Caco-2 (cell line): Measurements from ENCODE around the gene LRBA. TPM values are rescaled to one million over a fixed set of nuclear protein-coding genes. Genes with fewer than 3 reads are reported as not detected.

Experiments used
- BruUV-seq: library from RNA; stranded (reverse); fragments of 400-500 nt; replicated peaks from 2 replicates; lab custom pipeline; 2021; lab: Mats Ljungman, UMichigan
- CTCF ChIA-PET: fragments of 300-600 bp; sonication (Branson Sonifier 250); formaldehyde crosslinking; loops from one replicate; lab custom pipeline; 2022; ENCODE audit warnings: antibody characterized with exemption; lab: Charles Lee
- POLR2A ChIA-PET: fragments of 300-600 bp; sonication (Branson Sonifier 250); formaldehyde crosslinking; loops from one replicate; lab custom pipeline; 2022; ENCODE audit warnings: antibody characterized with exemption; lab: Charles Lee
- DNase-seq, 2 experiments: peaks; one replicate each; pipeline versions ENCODE4 v3.0.0 to v3.0.0-alpha.2; 2020 to 2022
- H3K27me3 ChIP-seq: replicated peaks from 2 replicates; pipeline ENCODE4 v1.6.0; 2011; ENCODE audit warnings: low read length; ENCODE audit not compliant: control insufficient read depth, insufficient read depth
- H3K36me3 ChIP-seq: 2 replicates; pipeline ENCODE4 v1.5.1; 2011; ENCODE audit warnings: low read length; ENCODE audit not compliant: control insufficient read depth, insufficient read depth
- H3K4me1 ChIP-seq: fragments of 250-450 bp; sonication (Bioruptor Pico); 2 replicates; pipeline ENCODE4 v1.5.1; 2020; ENCODE audit warnings: mild to moderate bottlenecking
- H3K4me3 ChIP-seq: 2 replicates; pipeline ENCODE4 v1.5.1; 2011; ENCODE audit warnings: low read depth, mild to moderate bottlenecking, control low read depth, low read length
- H3K9me3 ChIP-seq: fragments of 250-450 bp; sonication (Bioruptor Pico); 2 replicates; pipeline ENCODE4 v1.5.1; 2020; ENCODE audit warnings: mild to moderate bottlenecking, moderate library complexity
- H3K27ac Mint-ChIP-seq: one replicate; pipeline ENCODE4 v1.8.0; 2022; ENCODE audit warnings: mixed read lengths; ENCODE audit not compliant: unreplicated experiment
- H3K27me3 Mint-ChIP-seq: one replicate; pipeline ENCODE4 v1.8.0; 2022; ENCODE audit warnings: mixed read lengths; ENCODE audit not compliant: insufficient read depth, unreplicated experiment
- H3K36me3 Mint-ChIP-seq: one replicate; pipeline ENCODE4 v1.8.0; 2022; ENCODE audit warnings: mild to moderate bottlenecking, mixed read lengths; ENCODE audit not compliant: insufficient read depth, unreplicated experiment
- H3K4me1 Mint-ChIP-seq: one replicate; pipeline ENCODE4 v1.8.0; 2022; ENCODE audit warnings: low read depth, mixed read lengths; ENCODE audit not compliant: unreplicated experiment
- H3K4me3 Mint-ChIP-seq: one replicate; pipeline ENCODE4 v1.8.0; 2022; ENCODE audit warnings: mild to moderate bottlenecking, moderate library complexity, mixed read lengths; ENCODE audit not compliant: unreplicated experiment
- H3K9me3 Mint-ChIP-seq: one replicate; pipeline ENCODE4 v1.8.0; 2022; ENCODE audit warnings: mixed read lengths; ENCODE audit not compliant: unreplicated experiment
- CTCF ChIP-seq, 2 experiments: fragments of 200-600 bp in 1 of 2; IDR thresholded peaks; 1 replicate in 1 of 2; 2 replicates in 1 of 2; pipeline versions ENCODE4 v1.5.1 to v1.8.0; 2011 to 2022; ENCODE audit warnings: antibody characterized with exemption in 1 of 2, control low read depth in 1 of 2, inconsistent platforms in 1 of 2, low read depth in 1 of 2, low read length in 1 of 2, mild to moderate bottlenecking in 1 of 2, moderate library complexity in 1 of 2; ENCODE audit not compliant: insufficient read depth in 1 of 2, severe bottlenecking in 1 of 2, unreplicated experiment in 1 of 2
- intact Hi-C: fragments of 100-400 bp; cut with micrococcal nuclease; formaldehyde crosslinking; loops from one replicate; pipeline ENCODE4 v1.10.0; 2022; ENCODE audit not compliant: unreplicated experiment
- total RNA-seq: library from RNA; stranded (reverse); gene quantifications from 2 replicates; pipeline ENCODE4 v1.2.3, GENCODE V29; 2022

LRBA gene
- total RNA-seq, 1 experiment from 2014 or later, result 53.2 TPM

GRCh38 chr4:150589157-150589556 lies 425.9 kb downstream of the LRBA start:
- H3K27me3 ChIP-seq, result no peaks in the 10 kb centered on the region
- no peaks in the 10 kb centered on the region for H3K27me3 Mint-ChIP-seq
- intact Hi-C loops, result no loop called here
- no TSS peak for BruUV-seq
- no peaks in the 10 kb centered on the region for H3K9me3 Mint-ChIP-seq
- H3K4me1 ChIP-seq, result 0 out of 2 replicates have a peak, but pooled peaks cover 5% of the 10 kb centered on the region
- no peak overlapping the region for H3K4me3 ChIP-seq
- H3K4me3 Mint-ChIP-seq, result no peak overlapping the region
- H3K36me3 Mint-ChIP-seq, result peaks cover 11% of the 10 kb centered on the region
- no peak overlapping the region for H3K27ac Mint-ChIP-seq
- DNase-seq, result no peak
- TF ChIP-seq CTCF (IDR thresholded peaks at IDR 0.05; ENCODE audit: insufficient read depth in 1 of 2, low read depth in 1 of 2, low read length in 1 of 2, severe bottlenecking in 1 of 2, unreplicated experiment in 1 of 2), result no peak
- H3K9me3 ChIP-seq, result no peaks in the 10 kb centered on the region
- ChIA-PET CTCF (no interaction called here), POLR2A (no interaction called here)
- no peaks in the 10 kb centered on the region for H3K36me3 ChIP-seq
- H3K4me1 Mint-ChIP-seq, result peaks cover 6% of the 10 kb centered on the region

GRCh38 chr4:150588316-150588715 lies 426.8 kb downstream of the LRBA start:
- H3K36me3 Mint-ChIP-seq, result peaks cover 15% of the 10 kb centered on the region
- BruUV-seq, result no TSS peak

GRCh38 chr4:150586162-150586810 lies 428.8 kb downstream of the LRBA start:
- no peak for TF ChIP-seq CTCF (IDR thresholded peaks at IDR 0.05; ENCODE audit: insufficient read depth in 1 of 2, low read depth in 1 of 2, low read length in 1 of 2, severe bottlenecking in 1 of 2, unreplicated experiment in 1 of 2)
- Mint-ChIP-seq H3K27ac (no peak overlapping the region), H3K9me3 (peaks cover 9% of the 10 kb centered on the region), H3K27me3 (no peaks in the 10 kb centered on the region), H3K36me3 (peaks cover 15% of the 10 kb centered on the region), H3K4me3 (no peak overlapping the region), H3K4me1 (peaks cover 1% of the 10 kb centered on the region)
- Histone ChIP-seq H3K36me3 (peaks cover 3% of the 10 kb centered on the region; the same call in 1 of the 2 replicates), H3K4me1 (0 out of 2 replicates have a peak, but pooled peaks cover 3% of the 10 kb centered on the region), H3K9me3 (no peaks in the 10 kb centered on the region), H3K4me3 (no peak overlapping the region), H3K27me3 (no peaks in the 10 kb centered on the region)
- no peak for DNase-seq
- POLR2A ChIA-PET, result no interaction called here
- no TSS peak for BruUV-seq
- intact Hi-C loops, result no loop called here
- CTCF ChIA-PET, result no interaction called here

More at GRCh38 chr4:150588316-150588715, 426.8 kb downstream of the LRBA start:
- no peak overlapping the region for H3K4me3 ChIP-seq
- ChIA-PET POLR2A (no interaction called here), CTCF (no interaction called here)
- no peaks in the 10 kb centered on the region for H3K27me3 Mint-ChIP-seq
- TF ChIP-seq CTCF (IDR thresholded peaks at IDR 0.05; ENCODE audit: insufficient read depth in 1 of 2, low read depth in 1 of 2, low read length in 1 of 2, severe bottlenecking in 1 of 2, unreplicated experiment in 1 of 2), result no peak
- intact Hi-C loops, result no loop called here
- H3K4me1 ChIP-seq, result 0 out of 2 replicates have a peak, but pooled peaks cover 5% of the 10 kb centered on the region
- H3K4me1 Mint-ChIP-seq, result peaks cover 6% of the 10 kb centered on the region
- H3K9me3 ChIP-seq, result no peaks in the 10 kb centered on the region
- H3K27me3 ChIP-seq, result no peaks in the 10 kb centered on the region
- no peaks in the 10 kb centered on the region for H3K36me3 ChIP-seq
- H3K9me3 Mint-ChIP-seq, result no peaks in the 10 kb centered on the region
- H3K4me3 Mint-ChIP-seq, result no peak overlapping the region
- H3K27ac Mint-ChIP-seq, result no peak overlapping the region
- DNase-seq, result no peak
